Tibial nerve (tissue), 3 donors: ENCODE results near the gene VAT1L.

Source experiments
- POLR2A ChIP-seq, 2 donors: fragments of 450-650 bp; IDR thresholded peaks; one replicate each; pipeline ENCODE4 v1.6.1; 2017; ENCODE audit warnings: antibody characterized with exemption in 2 of 2, mild to moderate bottlenecking in 2 of 2, moderate library complexity in 2 of 2
- TF ChIP-seq, protein P1 (sequence below), 5 experiments: fragments of 200-600 bp in 3 of 5; fragments of 450-650 bp in 2 of 5; sonication (generic) in 3 of 5; IDR thresholded peaks; one replicate each; pipeline ENCODE4 v1.5.1; 2016 to 2019; ENCODE audit warnings: antibody characterized with exemption in 5 of 5, mild to moderate bottlenecking in 3 of 5, moderate library complexity in 2 of 5

DNA sequence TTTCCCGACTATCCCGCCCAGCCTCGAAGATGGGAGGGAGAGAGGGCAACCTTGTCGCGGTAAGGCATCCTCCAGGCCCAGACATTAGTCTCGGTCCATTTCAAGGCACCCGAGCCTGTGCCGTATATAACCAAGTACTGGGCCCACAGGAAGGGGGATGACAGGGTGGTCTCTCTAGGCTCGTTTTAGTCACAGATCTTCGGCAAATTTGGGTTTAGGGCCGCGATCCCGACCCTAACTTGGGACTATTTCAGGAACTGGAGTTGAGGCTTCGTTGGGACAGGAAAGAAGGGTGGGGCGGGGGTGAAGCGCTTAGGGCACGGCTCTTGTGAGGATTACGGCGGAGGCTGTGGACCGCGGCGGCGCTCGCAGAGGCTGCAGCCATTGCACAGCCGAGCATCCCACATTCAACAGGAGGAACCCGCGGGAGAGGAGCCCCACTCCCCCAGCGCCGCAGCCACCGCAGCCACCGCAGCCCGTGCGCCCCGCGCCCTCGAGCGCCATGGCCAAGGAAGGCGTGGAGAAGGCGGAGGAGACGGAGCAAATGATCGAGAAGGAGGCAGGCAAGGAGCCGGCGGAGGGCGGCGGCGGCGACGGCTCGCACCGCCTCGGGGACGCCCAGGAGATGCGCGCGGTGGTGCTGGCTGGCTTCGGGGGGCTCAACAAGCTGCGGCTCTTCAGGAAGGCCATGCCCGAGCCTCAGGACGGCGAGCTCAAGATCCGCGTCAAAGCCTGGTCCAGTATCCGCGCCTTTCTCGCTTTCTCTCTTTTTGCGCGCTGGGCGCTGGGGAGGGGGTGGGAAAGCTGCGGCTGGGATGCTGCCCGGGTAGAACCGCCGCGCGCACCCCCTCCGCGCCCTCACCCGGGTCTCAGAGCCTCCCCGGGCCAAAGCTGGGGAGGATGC lies at the start of gene VAT1L:
- TF ChIP-seq, protein P1, sequence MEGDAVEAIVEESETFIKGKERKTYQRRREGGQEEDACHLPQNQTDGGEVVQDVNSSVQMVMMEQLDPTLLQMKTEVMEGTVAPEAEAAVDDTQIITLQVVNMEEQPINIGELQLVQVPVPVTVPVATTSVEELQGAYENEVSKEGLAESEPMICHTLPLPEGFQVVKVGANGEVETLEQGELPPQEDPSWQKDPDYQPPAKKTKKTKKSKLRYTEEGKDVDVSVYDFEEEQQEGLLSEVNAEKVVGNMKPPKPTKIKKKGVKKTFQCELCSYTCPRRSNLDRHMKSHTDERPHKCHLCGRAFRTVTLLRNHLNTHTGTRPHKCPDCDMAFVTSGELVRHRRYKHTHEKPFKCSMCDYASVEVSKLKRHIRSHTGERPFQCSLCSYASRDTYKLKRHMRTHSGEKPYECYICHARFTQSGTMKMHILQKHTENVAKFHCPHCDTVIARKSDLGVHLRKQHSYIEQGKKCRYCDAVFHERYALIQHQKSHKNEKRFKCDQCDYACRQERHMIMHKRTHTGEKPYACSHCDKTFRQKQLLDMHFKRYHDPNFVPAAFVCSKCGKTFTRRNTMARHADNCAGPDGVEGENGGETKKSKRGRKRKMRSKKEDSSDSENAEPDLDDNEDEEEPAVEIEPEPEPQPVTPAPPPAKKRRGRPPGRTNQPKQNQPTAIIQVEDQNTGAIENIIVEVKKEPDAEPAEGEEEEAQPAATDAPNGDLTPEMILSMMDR (IDR thresholded peaks at IDR 0.05), result no peak
- TF ChIP-seq POLR2A (IDR thresholded peaks at IDR 0.05), result peak in 1 of 2 donors; percentile 40
